GM18861 (cell line): ENCODE results near the gene FAM83G.
"Not testable (repeated sequence)": the region's sequence is repeated elsewhere in the genome, so short reads cannot be mapped to it uniquely, and the experiment has no call there.

Experiments used
- ATAC-seq: cut with Tn5 transposase; IDR thresholded peaks from one replicate; pipeline ENCODE4 v1.9.1; 2021; ENCODE audit not compliant: unreplicated experiment

FAM83G gene

GRCh38 chr17:19024101-19025078 is 19.8 kb upstream of the FAM83G start:
- ATAC-seq, result no peak

GRCh38 chr17:19023209-19023999 is 18.8 kb upstream of the FAM83G start:
- no peak for ATAC-seq

GRCh38 chr17:19022747-19023146 is 18.2 kb upstream of the FAM83G start:
- ATAC-seq, result no peak

- no peak for ATAC-seq
Measured at GRCh38 chr17:19022128-19022527, 17.6 kb upstream of the FAM83G start.

- no peak for ATAC-seq
Measured at GRCh38 chr17:19021622-19022083, 17.1 kb upstream of the FAM83G start.

GRCh38 chr17:19021011-19021621 is 16.6 kb upstream of the FAM83G start:
- not testable (repeated sequence) for ATAC-seq

GRCh38 chr17:19020016-19020415 is 15.5 kb upstream of the FAM83G start:
- ATAC-seq, result no peak

GRCh38 chr17:19019041-19019941 is 14.7 kb upstream of the FAM83G start:
- ATAC-seq, result no peak

GRCh38 chr17:19018600-19018950 is 14.0 kb upstream of the FAM83G start:
- no peak for ATAC-seq

GRCh38 chr17:19017804-19018599 is 13.4 kb upstream of the FAM83G start:
- ATAC-seq, result no peak

- ATAC-seq, result no peak
Measured at GRCh38 chr17:19017401-19017800, 12.8 kb upstream of the FAM83G start.

- no peak for ATAC-seq
Measured at GRCh38 chr17:19016881-19017280, 12.3 kb upstream of the FAM83G start.

GRCh38 chr17:19016297-19016696 is 11.7 kb upstream of the FAM83G start:
- no peak for ATAC-seq

GRCh38 chr17:19015428-19015827 is 10.9 kb upstream of the FAM83G start:
- ATAC-seq, result no peak

- no peak for ATAC-seq
Measured at GRCh38 chr17:19014628-19015215, 10.2 kb upstream of the FAM83G start.

GRCh38 chr17:19013806-19014627 is 9.5 kb upstream of the FAM83G start:
- ATAC-seq, result no peak

- ATAC-seq, result no peak
Measured at GRCh38 chr17:19013226-19013625, 8.7 kb upstream of the FAM83G start.
